Activated CD4-positive, alpha-beta T cell treated with anti-CD3 and anti-CD28 coated beads, Interleukin-2, amount 10 ng/mL, durations not matched to agents 7 days and 5 days (primary cell): ENCODE results near the gene TSPAN16. TPM values are rescaled to one million over a fixed set of nuclear protein-coding genes. Genes with fewer than 3 reads are reported as not detected.
"Not testable (repeated sequence)": the region's sequence is repeated elsewhere in the genome, so short reads cannot be mapped to it uniquely, and the experiment has no call there.

Source experiments
- CTCF ChIA-PET: fragments of 350-600 bp; sonication (Branson Sonifier 250); formaldehyde crosslinking; loops from one replicate; lab custom pipeline; 2021; ENCODE audit warnings: antibody characterized with exemption; lab: Charles Lee
- POLR2A ChIA-PET: fragments of 350-600 bp; sonication (Branson Sonifier 250); formaldehyde crosslinking; loops from one replicate; lab custom pipeline; 2021; ENCODE audit warnings: antibody characterized with exemption; lab: Charles Lee
- DNase-seq: peaks from one replicate; pipeline ENCODE4 v3.0.0-alpha.2; 2020
- H3K27ac Mint-ChIP-seq: one replicate; pipeline ENCODE4 v1.8.0; 2021; ENCODE audit warnings: mild to moderate bottlenecking, moderate library complexity, mixed read lengths
- H3K27me3 Mint-ChIP-seq: one replicate; pipeline ENCODE4 v1.8.0; 2021; ENCODE audit warnings: mixed read lengths
- H3K36me3 Mint-ChIP-seq: one replicate; pipeline ENCODE4 v1.8.0; 2021; ENCODE audit warnings: low read depth, mixed read lengths
- H3K4me1 Mint-ChIP-seq: one replicate; pipeline ENCODE4 v1.8.0; 2021; ENCODE audit warnings: mixed read lengths
- H3K4me3 Mint-ChIP-seq: one replicate; pipeline ENCODE4 v1.8.0; 2021; ENCODE audit warnings: mild to moderate bottlenecking, moderate library complexity, mixed read lengths
- H3K9me3 Mint-ChIP-seq: one replicate; pipeline ENCODE4 v1.8.0; 2021; ENCODE audit warnings: mixed read lengths
- total RNA-seq, 2 experiments: library from RNA; stranded (reverse); gene quantifications; one replicate each; pipeline ENCODE4 v1.2.3, GENCODE V29; 2021

The TSPAN16 gene
- total RNA-seq, 2 experiments from 2014 or later = not detected

- no peaks in the 10 kb centered on the region for H3K36me3 Mint-ChIP-seq
- no peak overlapping the region for H3K27ac Mint-ChIP-seq
- CTCF ChIA-PET = interaction anchor here (1.5 kb wide), 1 partner anchor 187 kb away, joined by 4 read pairs; no protein-coding TSS in a partner anchor
- peaks cover 42% of the 10 kb centered on the region for H3K27me3 Mint-ChIP-seq
- H3K4me3 Mint-ChIP-seq = no peak overlapping the region
- H3K9me3 Mint-ChIP-seq = no peaks in the 10 kb centered on the region
- no peak for DNase-seq
- POLR2A ChIA-PET = no interaction called here
- H3K4me1 Mint-ChIP-seq = peaks cover 9% of the 10 kb centered on the region
These were observed 780 bp upstream of the TSPAN16 start for GRCh38 chr19:11295180-11295579.

- H3K36me3 Mint-ChIP-seq = no peaks in the 10 kb centered on the region
- peaks cover 44% of the 10 kb centered on the region for H3K27me3 Mint-ChIP-seq
- H3K9me3 Mint-ChIP-seq = no peaks in the 10 kb centered on the region
- no peak overlapping the region for H3K4me3 Mint-ChIP-seq
- no peak for DNase-seq
- CTCF ChIA-PET = interaction anchor here (0.6 to 1.5 kb wide), 2 partner anchors 186 to 793 kb away, joined by 4 read pairs; no protein-coding TSS in a partner anchor
- POLR2A ChIA-PET = no interaction called here
- H3K27ac Mint-ChIP-seq = no peak overlapping the region
- H3K4me1 Mint-ChIP-seq = peaks cover 9% of the 10 kb centered on the region
These were observed 304 bp downstream of the TSPAN16 start for GRCh38 chr19:11296264-11296663.

GRCh38 chr19:11299946-11300810 lies 4.2 kb downstream of the TSPAN16 start:
- DNase-seq = no peak
- CTCF ChIA-PET = no interaction called here
- H3K4me3 Mint-ChIP-seq = no peak overlapping the region
- no peaks in the 10 kb centered on the region for H3K9me3 Mint-ChIP-seq
- H3K27ac Mint-ChIP-seq = no peak overlapping the region
- H3K36me3 Mint-ChIP-seq = no peaks in the 10 kb centered on the region
- POLR2A ChIA-PET = interaction anchor here (0.6 kb wide), 1 partner anchor 129 kb away, joined by 4 read pairs; no protein-coding TSS in a partner anchor
- no peaks in the 10 kb centered on the region for H3K4me1 Mint-ChIP-seq
- peaks cover 25% of the 10 kb centered on the region for H3K27me3 Mint-ChIP-seq

GRCh38 chr19:11300811-11301120 lies 4.8 kb downstream of the TSPAN16 start:
- ChIA-PET POLR2A (no interaction called here), CTCF (no interaction called here)
- Mint-ChIP-seq H3K27ac (no peak overlapping the region), H3K9me3 (no peaks in the 10 kb centered on the region), H3K4me3 (no peak overlapping the region), H3K36me3 (no peaks in the 10 kb centered on the region), H3K27me3 (peaks cover 19% of the 10 kb centered on the region), H3K4me1 (no peaks in the 10 kb centered on the region)
- DNase-seq = no peak

- CTCF ChIA-PET = no interaction called here
- DNase-seq = no peak
- POLR2A ChIA-PET = no interaction called here
- H3K27ac Mint-ChIP-seq = no peak overlapping the region
- H3K9me3 Mint-ChIP-seq = no peaks in the 10 kb centered on the region
- H3K4me1 Mint-ChIP-seq = no peaks in the 10 kb centered on the region
- H3K36me3 Mint-ChIP-seq = no peaks in the 10 kb centered on the region
- peaks cover 9% of the 10 kb centered on the region for H3K27me3 Mint-ChIP-seq
- no peak overlapping the region for H3K4me3 Mint-ChIP-seq
These were observed 9.0 kb downstream of the TSPAN16 start for GRCh38 chr19:11304936-11305335.

- CTCF ChIA-PET = interaction anchor here (1.4 kb wide), 1 partner anchor 176 kb away, joined by 6 read pairs; no protein-coding TSS in a partner anchor
These were observed 10.4 kb downstream of the TSPAN16 start for GRCh38 chr19:11306337-11306736.

GRCh38 chr19:11320278-11320995 lies 24.5 kb downstream of the TSPAN16 start:
- H3K4me3 Mint-ChIP-seq, DNase-seq, H3K27ac Mint-ChIP-seq, H3K9me3 Mint-ChIP-seq, H3K36me3 Mint-ChIP-seq, POLR2A ChIA-PET: not testable (repeated sequence)
- CTCF ChIA-PET = interaction anchor here (0.9 kb wide), 1 partner anchor 12 kb away, joined by 3 read pairs; no protein-coding TSS in a partner anchor
- Mint-ChIP-seq H3K27me3 (peaks cover 17% of the 10 kb centered on the region), H3K4me1 (peaks cover 17% of the 10 kb centered on the region)

More at GRCh38 chr19:11306337-11306736, 10.4 kb downstream of the TSPAN16 start:
- no peak for DNase-seq
- H3K36me3 Mint-ChIP-seq = no peaks in the 10 kb centered on the region
- no peak overlapping the region for H3K27ac Mint-ChIP-seq
- no peak overlapping the region for H3K4me3 Mint-ChIP-seq
- H3K9me3 Mint-ChIP-seq = no peaks in the 10 kb centered on the region
- POLR2A ChIA-PET = interaction anchor here (0.5 kb wide), 1 partner anchor 17 kb away, joined by 5 read pairs; no protein-coding TSS in a partner anchor
- H3K27me3 Mint-ChIP-seq = no peaks in the 10 kb centered on the region
- H3K4me1 Mint-ChIP-seq = no peaks in the 10 kb centered on the region

GRCh38 chr19:11321191-11322126 lies 25.5 kb downstream of the TSPAN16 start:
- peaks cover 17% of the 10 kb centered on the region for H3K4me1 Mint-ChIP-seq
- H3K27me3 Mint-ChIP-seq = peaks cover 17% of the 10 kb centered on the region
- H3K9me3 Mint-ChIP-seq = no peaks in the 10 kb centered on the region
- no peak overlapping the region for H3K4me3 Mint-ChIP-seq
- POLR2A ChIA-PET = no interaction called here
- CTCF ChIA-PET = interaction anchor here (0.9 to 1.3 kb wide), 2 partner anchors 11 to 24 kb away, joined by 3 to 4 read pairs; no protein-coding TSS in a partner anchor
- peak overlapping the region; percentile 20 for H3K27ac Mint-ChIP-seq
- peaks cover 2% of the 10 kb centered on the region for H3K36me3 Mint-ChIP-seq
- no peak for DNase-seq

- Mint-ChIP-seq H3K4me3 (no peak overlapping the region), H3K9me3 (no peaks in the 10 kb centered on the region), H3K27me3 (peaks cover 15% of the 10 kb centered on the region), H3K36me3 (peaks cover 2% of the 10 kb centered on the region), H3K4me1 (peaks cover 17% of the 10 kb centered on the region), H3K27ac (no peak overlapping the region)
- CTCF ChIA-PET = interaction anchor here (0.6 to 1.7 kb wide), 9 partner anchors 10 to 386 kb away, joined by 3 to 4 read pairs (median 3); partner anchors contain the start of genes ODAD3 and PRKCSH
- DNase-seq = no peak
- POLR2A ChIA-PET = no interaction called here
These were observed 26.5 kb downstream of the TSPAN16 start for GRCh38 chr19:11322269-11323024.

GRCh38 chr19:11323601-11324078 lies 27.7 kb downstream of the TSPAN16 start:
- Mint-ChIP-seq H3K4me1 (peaks cover 17% of the 10 kb centered on the region), H3K36me3 (peaks cover 2% of the 10 kb centered on the region), H3K9me3 (no peaks in the 10 kb centered on the region), H3K4me3 (peak overlapping the region; percentile 55), H3K27ac (peak overlapping the region; percentile 88), H3K27me3 (peaks cover 9% of the 10 kb centered on the region)
- no peak for DNase-seq
- ChIA-PET POLR2A (interaction anchor here (0.6 to 1.0 kb wide), 2 partner anchors 17 to 22 kb away, joined by 4 to 5 read pairs; partner anchors contain the start of gene TMEM205), CTCF (interaction anchor here (0.7 to 2.1 kb wide), 6 partner anchors 9 to 159 kb away, joined by 3 to 5 read pairs (median 3); partner anchors contain the start of gene PRKCSH)

- H3K4me3 Mint-ChIP-seq = peak overlapping the region; percentile 55
- ChIA-PET CTCF (interaction anchor here (0.7 to 4.4 kb wide), 4 partner anchors 51 to 158 kb away, joined by 3 to 17 read pairs (median 4); partner anchors contain the start of gene PRKCSH), POLR2A (interaction anchor here (0.7 to 1.0 kb wide), 2 partner anchors 22 to 51 kb away, joined by 3 to 4 read pairs; partner anchors contain the start of gene TMEM205)
- DNase-seq = peak; percentile 52
- H3K36me3 Mint-ChIP-seq = peaks cover 2% of the 10 kb centered on the region
- no peaks in the 10 kb centered on the region for H3K9me3 Mint-ChIP-seq
- H3K27me3 Mint-ChIP-seq = peaks cover 4% of the 10 kb centered on the region
- H3K4me1 Mint-ChIP-seq = peaks cover 17% of the 10 kb centered on the region
- H3K27ac Mint-ChIP-seq = peak overlapping the region; percentile 88
These were observed 28.2 kb downstream of the TSPAN16 start for GRCh38 chr19:11324079-11324661.
